ENCODE data around the gene CFLAR. TPM values are rescaled to one million over a fixed set of nuclear protein-coding genes. Genes with fewer than 3 reads are reported as not detected.

Gene CFLAR
- polyA plus RNA-seq, 1 of the 3 experiments (the other 2 are of a cell fraction) = 23.7 TPM

DNA sequence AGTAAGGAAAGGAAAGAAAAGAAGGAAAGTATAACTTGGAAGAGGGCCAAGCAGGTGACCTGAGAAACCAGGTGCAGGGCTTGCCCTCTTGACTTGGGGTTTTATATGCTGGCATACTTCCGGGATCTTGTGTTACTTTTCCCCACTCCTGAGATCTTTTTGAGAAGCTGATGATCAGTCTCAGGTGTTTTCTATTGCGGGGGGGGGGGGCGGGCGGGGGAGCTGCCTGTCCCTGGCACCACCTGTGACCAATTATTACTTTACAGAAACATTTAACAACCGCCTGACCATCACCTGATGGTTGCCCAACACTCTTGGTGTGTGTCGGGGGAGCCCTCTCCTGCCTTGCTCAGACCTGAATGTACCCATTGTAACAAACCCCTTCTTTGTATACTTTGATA, 60.1 kb downstream of the CFLAR start:
- H3K9me2 ChIP-seq = no peaks in the 10 kb centered on the region
- no peak overlapping the region for H3K27ac ChIP-seq (ENCODE audit: low read depth in 2 of 2, low read length in 1 of 2)
- no peaks in the 10 kb centered on the region for H3K79me2 ChIP-seq (ENCODE audit: insufficient read depth)
- WGBS (ENCODE audit: low lambda C conversion rate) = 50% methylated on average over 6 of the region's 6 CpGs
- H3K36me3 ChIP-seq (replicated peaks in 1 of 2; ENCODE audit: control insufficient read depth in 1 of 2, insufficient read depth in 2 of 2, low read length in 1 of 2) = no peaks in the 10 kb centered on the region
- no peaks in the 10 kb centered on the region for H3F3A ChIP-seq (replicated peaks; ENCODE audit: insufficient read depth)
- no peaks in the 10 kb centered on the region for H3K9me3 ChIP-seq
- TF ChIP-seq YY1 (IDR thresholded peaks at IDR 0.05; ENCODE audit: low read depth) (no peak), EP300 (IDR thresholded peaks at IDR 0.05; ENCODE audit: borderline replicate concordance in 1 of 2, low read depth in 1 of 2, low read length in 1 of 2) (no peak), TEAD4 (IDR thresholded peaks at IDR 0.05; ENCODE audit: borderline replicate concordance, insufficient read depth) (no peak), TCF12 (IDR thresholded peaks at IDR 0.05) (no peak), NRF1 (IDR thresholded peaks at IDR 0.05; ENCODE audit: low read depth, low read length) (no peak), MXI1 (IDR thresholded peaks at IDR 0.05; ENCODE audit: low read depth, low read length) (no peak), NFIC (IDR thresholded peaks at IDR 0.05; ENCODE audit: borderline replicate concordance) (no peak), GABPA (IDR thresholded peaks at IDR 0.05; ENCODE audit: low read depth) (no peak), GATA2 (CRISPR knock-in tag; IDR thresholded peaks at IDR 0.05) (no peak), JUND (IDR thresholded peaks at IDR 0.05) (no peak), RFX5 (IDR thresholded peaks at IDR 0.05; ENCODE audit: low read length) (no peak), RAD21 (IDR thresholded peaks at IDR 0.05; ENCODE audit: low read length) (no peak), CHD2 (IDR thresholded peaks at IDR 0.05; ENCODE audit: low read length, partially characterized antibody) (no peak)
- TF ChIP-seq, protein P1, sequence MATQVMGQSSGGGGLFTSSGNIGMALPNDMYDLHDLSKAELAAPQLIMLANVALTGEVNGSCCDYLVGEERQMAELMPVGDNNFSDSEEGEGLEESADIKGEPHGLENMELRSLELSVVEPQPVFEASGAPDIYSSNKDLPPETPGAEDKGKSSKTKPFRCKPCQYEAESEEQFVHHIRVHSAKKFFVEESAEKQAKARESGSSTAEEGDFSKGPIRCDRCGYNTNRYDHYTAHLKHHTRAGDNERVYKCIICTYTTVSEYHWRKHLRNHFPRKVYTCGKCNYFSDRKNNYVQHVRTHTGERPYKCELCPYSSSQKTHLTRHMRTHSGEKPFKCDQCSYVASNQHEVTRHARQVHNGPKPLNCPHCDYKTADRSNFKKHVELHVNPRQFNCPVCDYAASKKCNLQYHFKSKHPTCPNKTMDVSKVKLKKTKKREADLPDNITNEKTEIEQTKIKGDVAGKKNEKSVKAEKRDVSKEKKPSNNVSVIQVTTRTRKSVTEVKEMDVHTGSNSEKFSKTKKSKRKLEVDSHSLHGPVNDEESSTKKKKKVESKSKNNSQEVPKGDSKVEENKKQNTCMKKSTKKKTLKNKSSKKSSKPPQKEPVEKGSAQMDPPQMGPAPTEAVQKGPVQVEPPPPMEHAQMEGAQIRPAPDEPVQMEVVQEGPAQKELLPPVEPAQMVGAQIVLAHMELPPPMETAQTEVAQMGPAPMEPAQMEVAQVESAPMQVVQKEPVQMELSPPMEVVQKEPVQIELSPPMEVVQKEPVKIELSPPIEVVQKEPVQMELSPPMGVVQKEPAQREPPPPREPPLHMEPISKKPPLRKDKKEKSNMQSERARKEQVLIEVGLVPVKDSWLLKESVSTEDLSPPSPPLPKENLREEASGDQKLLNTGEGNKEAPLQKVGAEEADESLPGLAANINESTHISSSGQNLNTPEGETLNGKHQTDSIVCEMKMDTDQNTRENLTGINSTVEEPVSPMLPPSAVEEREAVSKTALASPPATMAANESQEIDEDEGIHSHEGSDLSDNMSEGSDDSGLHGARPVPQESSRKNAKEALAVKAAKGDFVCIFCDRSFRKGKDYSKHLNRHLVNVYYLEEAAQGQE (IDR thresholded peaks at IDR 0.05; ENCODE audit: low read depth, low read length) = no peak
- TF ChIP-seq, protein P2, sequence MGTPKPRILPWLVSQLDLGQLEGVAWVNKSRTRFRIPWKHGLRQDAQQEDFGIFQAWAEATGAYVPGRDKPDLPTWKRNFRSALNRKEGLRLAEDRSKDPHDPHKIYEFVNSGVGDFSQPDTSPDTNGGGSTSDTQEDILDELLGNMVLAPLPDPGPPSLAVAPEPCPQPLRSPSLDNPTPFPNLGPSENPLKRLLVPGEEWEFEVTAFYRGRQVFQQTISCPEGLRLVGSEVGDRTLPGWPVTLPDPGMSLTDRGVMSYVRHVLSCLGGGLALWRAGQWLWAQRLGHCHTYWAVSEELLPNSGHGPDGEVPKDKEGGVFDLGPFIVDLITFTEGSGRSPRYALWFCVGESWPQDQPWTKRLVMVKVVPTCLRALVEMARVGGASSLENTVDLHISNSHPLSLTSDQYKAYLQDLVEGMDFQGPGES (IDR thresholded peaks at IDR 0.05; ENCODE audit: low read depth, low read length) = no peak
- TF ChIP-seq, protein P3, sequence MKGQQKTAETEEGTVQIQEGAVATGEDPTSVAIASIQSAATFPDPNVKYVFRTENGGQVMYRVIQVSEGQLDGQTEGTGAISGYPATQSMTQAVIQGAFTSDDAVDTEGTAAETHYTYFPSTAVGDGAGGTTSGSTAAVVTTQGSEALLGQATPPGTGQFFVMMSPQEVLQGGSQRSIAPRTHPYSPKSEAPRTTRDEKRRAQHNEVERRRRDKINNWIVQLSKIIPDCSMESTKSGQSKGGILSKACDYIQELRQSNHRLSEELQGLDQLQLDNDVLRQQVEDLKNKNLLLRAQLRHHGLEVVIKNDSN (IDR thresholded peaks at IDR 0.05; ENCODE audit: borderline replicate concordance, low read depth) = no peak
- TF ChIP-seq, protein P4, sequence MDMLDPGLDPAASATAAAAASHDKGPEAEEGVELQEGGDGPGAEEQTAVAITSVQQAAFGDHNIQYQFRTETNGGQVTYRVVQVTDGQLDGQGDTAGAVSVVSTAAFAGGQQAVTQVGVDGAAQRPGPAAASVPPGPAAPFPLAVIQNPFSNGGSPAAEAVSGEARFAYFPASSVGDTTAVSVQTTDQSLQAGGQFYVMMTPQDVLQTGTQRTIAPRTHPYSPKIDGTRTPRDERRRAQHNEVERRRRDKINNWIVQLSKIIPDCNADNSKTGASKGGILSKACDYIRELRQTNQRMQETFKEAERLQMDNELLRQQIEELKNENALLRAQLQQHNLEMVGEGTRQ (IDR thresholded peaks at IDR 0.05; ENCODE audit: borderline replicate concordance, low read depth, low read length) = no peak
- TF ChIP-seq, protein P5, sequence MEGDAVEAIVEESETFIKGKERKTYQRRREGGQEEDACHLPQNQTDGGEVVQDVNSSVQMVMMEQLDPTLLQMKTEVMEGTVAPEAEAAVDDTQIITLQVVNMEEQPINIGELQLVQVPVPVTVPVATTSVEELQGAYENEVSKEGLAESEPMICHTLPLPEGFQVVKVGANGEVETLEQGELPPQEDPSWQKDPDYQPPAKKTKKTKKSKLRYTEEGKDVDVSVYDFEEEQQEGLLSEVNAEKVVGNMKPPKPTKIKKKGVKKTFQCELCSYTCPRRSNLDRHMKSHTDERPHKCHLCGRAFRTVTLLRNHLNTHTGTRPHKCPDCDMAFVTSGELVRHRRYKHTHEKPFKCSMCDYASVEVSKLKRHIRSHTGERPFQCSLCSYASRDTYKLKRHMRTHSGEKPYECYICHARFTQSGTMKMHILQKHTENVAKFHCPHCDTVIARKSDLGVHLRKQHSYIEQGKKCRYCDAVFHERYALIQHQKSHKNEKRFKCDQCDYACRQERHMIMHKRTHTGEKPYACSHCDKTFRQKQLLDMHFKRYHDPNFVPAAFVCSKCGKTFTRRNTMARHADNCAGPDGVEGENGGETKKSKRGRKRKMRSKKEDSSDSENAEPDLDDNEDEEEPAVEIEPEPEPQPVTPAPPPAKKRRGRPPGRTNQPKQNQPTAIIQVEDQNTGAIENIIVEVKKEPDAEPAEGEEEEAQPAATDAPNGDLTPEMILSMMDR (IDR thresholded peaks at IDR 0.05) = no peak
- H4K20me1 ChIP-seq (ENCODE audit: insufficient read depth) = no peaks in the 10 kb centered on the region
- H3K4me1 ChIP-seq (ENCODE audit: control insufficient read depth in 1 of 2, insufficient read depth in 2 of 2, low read depth in 1 of 2, low read length in 1 of 2) = no peaks in the 10 kb centered on the region
- ChIA-PET POLR2A (no interaction called here), CTCF (interaction anchor here (0.8 to 3.3 kb wide), 4 partner anchors 8 to 270 kb away, joined by 3 to 39 read pairs (median 3); no protein-coding TSS in a partner anchor)
- no peaks in the 10 kb centered on the region for H3K27me3 ChIP-seq (ENCODE audit: insufficient read depth)
- H3K4me2 ChIP-seq = no peak overlapping the region
- H2AFZ ChIP-seq (ENCODE audit: low read depth) = no peak overlapping the region
- DNase-seq = no peak
- H3K9ac ChIP-seq = no peak overlapping the region
- no peak overlapping the region for H3K4me3 ChIP-seq (ENCODE audit: low read depth in 2 of 2, low read length in 1 of 2)

All from SK-N-SH (cell line).